ENCODE results near the gene SP3. TPM values are rescaled to one million over a fixed set of nuclear protein-coding genes. Genes with fewer than 3 reads are reported as not detected.
A peak's percentile ranks its signal among the peaks of the same experiment; 100 is the strongest.

The SP3 gene
- total and polyA plus RNA-seq, 2 of the 8 experiments (the other 6 are each of a cell fraction or from before 2014, with no cell fraction given) = 31.0 to 92.1 TPM

- ChIA-PET CTCF (ENCODE audit: partially characterized antibody) (interaction anchor here (0.6 to 1.6 kb wide), 5 partner anchors 10 to 327 kb away, joined by 3 to 6 read pairs (median 3); no protein-coding TSS in a partner anchor), POLR2A (ENCODE audit: partially characterized antibody) (interaction anchor here (1.0 to 2.6 kb wide), 3 partner anchors 10 to 51 kb away, joined by 3 to 15 read pairs (median 9); no protein-coding TSS in a partner anchor)
- Histone ChIP-seq H2BK20ac (ENCODE audit: low read length) (peak overlapping the region; percentile 2; the same call in 1 of the 2 replicates), H3K18ac (ENCODE audit: extremely low read depth, low read length) (no peak overlapping the region), H3K4ac (replicated peaks; ENCODE audit: insufficient read length, low read depth, low read length) (no peak overlapping the region), H2BK12ac (ENCODE audit: low read depth, low read length) (peak overlapping the region; percentile 87), H3K27me3 (replicated peaks in 1 of 4; ENCODE audit: control insufficient read depth in 3 of 4, extremely low read depth in 1 of 4, insufficient read depth in 3 of 4, low read length in 3 of 4) (peaks cover 0 to 8% (median 5%) of the 10 kb centered on the region in 4 experiments; a peak in 4 of 7 replicates), H3K36me3 (ENCODE audit: control insufficient read depth in 2 of 4, insufficient read depth in 4 of 4, low read length in 3 of 4) (no peaks in the 10 kb centered on the region), H4K91ac (replicated peaks; ENCODE audit: insufficient read length, low read length) (no peak overlapping the region), H3K79me2 (ENCODE audit: control insufficient read depth in 1 of 2, insufficient read depth in 2 of 2, low read length in 2 of 2) (no peaks in the 10 kb centered on the region), H3K79me1 (ENCODE audit: low read depth, low read length) (no peaks in the 10 kb centered on the region), H3K4me3 (ENCODE audit: extremely low read depth in 1 of 4, insufficient read depth in 2 of 4, low read depth in 3 of 4, low read length in 4 of 4) (peak overlapping the region in 1 of 4 experiments; percentile 2; a peak in 1 of 8 replicates), H3K9me3 (ENCODE audit: insufficient read depth in 2 of 2, low read depth in 1 of 2, low read length in 1 of 2) (no peaks in the 10 kb centered on the region), H2BK120ac (replicated peaks; ENCODE audit: low read depth, low read length) (no peak overlapping the region), H4K5ac (ENCODE audit: insufficient read length, low read depth, low read length) (no peak overlapping the region), H3K9ac (replicated peaks in 1 of 4; ENCODE audit: extremely low read depth in 1 of 4, low read depth in 3 of 4, low read length in 3 of 4) (no peak overlapping the region; a peak in 1 of 7 replicates), H3K23me2 (ENCODE audit: low read depth, low read length) (peaks cover 5% of the 10 kb centered on the region; the same call in 1 of the 2 replicates), H3K4me1 (replicated peaks in 1 of 4; ENCODE audit: control insufficient read depth in 3 of 4, insufficient read depth in 4 of 4, low read length in 3 of 4) (peaks cover 5 to 20% (median 14%) of the 10 kb centered on the region in 4 experiments), H3K4me2 (ENCODE audit: insufficient read depth in 1 of 2, low read depth in 2 of 2, low read length in 2 of 2) (peak overlapping the region; percentile 66 to 74; a peak in 2 of 4 replicates), H4K8ac (ENCODE audit: extremely low read depth, insufficient read depth, low read length) (no peak overlapping the region), H2BK5ac (ENCODE audit: low read depth, low read length) (peak overlapping the region; percentile 30; the same call in 1 of the 2 replicates), H2AK5ac (ENCODE audit: low read depth, low read length) (no peak overlapping the region), H3K14ac (ENCODE audit: insufficient read length) (no peak overlapping the region), H4K20me1 (replicated peaks in 1 of 2; ENCODE audit: control insufficient read depth in 1 of 2, insufficient read depth in 2 of 2, low read length in 2 of 2) (no peaks in the 10 kb centered on the region), H2AFZ (ENCODE audit: low read length) (no peak overlapping the region), H2BK15ac (ENCODE audit: low read length) (no peak overlapping the region), H3K23ac (ENCODE audit: insufficient read length) (no peak overlapping the region), H3K56ac (replicated peaks; ENCODE audit: insufficient read length, low read depth, low read length) (no peak overlapping the region), H3K27ac (ENCODE audit: low read depth, low read length) (no peak overlapping the region)
- FAIRE-seq = peak; percentile 24
- WGBS, 2 experiments (ENCODE audit: extremely low coverage in 1 of 2, insufficient coverage in 1 of 2, insufficient read length in 1 of 2, insufficient replicate concordance in 2 of 2, low coverage in 1 of 2, low lambda C conversion rate in 2 of 2, missing lambda C conversion rate in 1 of 2) = 57% methylated on average over 6 of the region's 6 CpGs; no CpG with 5 or more reads in 1 of the 2 experiments
- no peak for DNase-seq (ENCODE audit: low read depth in 1 of 2, low spot score in 2 of 2)
- no peak for TF ChIP-seq POU5F1 (IDR thresholded peaks at IDR 0.05; ENCODE audit: low read depth, low read length)
- TF ChIP-seq RAD21 (IDR thresholded peaks at IDR 0.05 in 1 of 2, conservative IDR thresholded peaks at IDR 0.05 in 1 of 2; ENCODE audit: low read depth in 2 of 2, low read length in 2 of 2) = no peak
- no peak for TF ChIP-seq HDAC6 (IDR thresholded peaks at IDR 0.05; ENCODE audit: low read depth, low read length)
- TF ChIP-seq YY1 (IDR thresholded peaks at IDR 0.05; ENCODE audit: low read depth, low read length) = no peak
- no peak for TF ChIP-seq MAFK (IDR thresholded peaks at IDR 0.05; ENCODE audit: low read depth, low read length)
- no peak for TF ChIP-seq GTF2F1 (IDR thresholded peaks at IDR 0.05; ENCODE audit: borderline replicate concordance, low read depth, low read length)
- no peak for TF ChIP-seq PHF8 (conservative IDR thresholded peaks at IDR 0.05; ENCODE audit: low read depth, low read length)
- TF ChIP-seq, protein P1, sequence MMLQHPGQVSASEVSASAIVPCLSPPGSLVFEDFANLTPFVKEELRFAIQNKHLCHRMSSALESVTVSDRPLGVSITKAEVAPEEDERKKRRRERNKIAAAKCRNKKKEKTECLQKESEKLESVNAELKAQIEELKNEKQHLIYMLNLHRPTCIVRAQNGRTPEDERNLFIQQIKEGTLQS (IDR thresholded peaks at IDR 0.05; ENCODE audit: insufficient read depth, low read depth, low read length) = no peak
- no peak for TF ChIP-seq CHD2 (IDR thresholded peaks at IDR 0.05; ENCODE audit: low read length)
- no peak for TF ChIP-seq SAP30 (IDR thresholded peaks at IDR 0.05; ENCODE audit: insufficient read depth, insufficient replicate concordance, low read length)
- no peak for TF ChIP-seq TAF7 (optimal IDR thresholded peaks at IDR 0.05; ENCODE audit: borderline replicate concordance, low read depth, low read length)
These were observed 49.0 kb upstream of the SP3 start for GRCh38 chr2:174014011-174014698.

Measured in H1 (cell line).